Neural progenitor cell (in vitro differentiated cells): ENCODE results near the gene MGRN1.

Experiments
- EZH2 ChIP-seq: fragments of 200-600 bp; sonication (generic); IDR thresholded peaks from 2 replicates; pipeline ENCODE4 v1.6.1; 2017; ENCODE audit warnings: antibody characterized with exemption, mild to moderate bottlenecking, moderate library complexity
- EZH2phosphoT487 ChIP-seq: fragments of 200-600 bp; sonication (generic); IDR thresholded peaks from 2 replicates; pipeline ENCODE4 v1.6.1; 2017; ENCODE audit warnings: antibody characterized with exemption
- TF ChIP-seq, protein P1 (sequence below): fragments of 200-600 bp; sonication (generic); IDR thresholded peaks from 2 replicates; pipeline ENCODE4 v1.5.1; 2017; ENCODE audit warnings: antibody characterized with exemption, mild to moderate bottlenecking

- TF ChIP-seq, protein P1, sequence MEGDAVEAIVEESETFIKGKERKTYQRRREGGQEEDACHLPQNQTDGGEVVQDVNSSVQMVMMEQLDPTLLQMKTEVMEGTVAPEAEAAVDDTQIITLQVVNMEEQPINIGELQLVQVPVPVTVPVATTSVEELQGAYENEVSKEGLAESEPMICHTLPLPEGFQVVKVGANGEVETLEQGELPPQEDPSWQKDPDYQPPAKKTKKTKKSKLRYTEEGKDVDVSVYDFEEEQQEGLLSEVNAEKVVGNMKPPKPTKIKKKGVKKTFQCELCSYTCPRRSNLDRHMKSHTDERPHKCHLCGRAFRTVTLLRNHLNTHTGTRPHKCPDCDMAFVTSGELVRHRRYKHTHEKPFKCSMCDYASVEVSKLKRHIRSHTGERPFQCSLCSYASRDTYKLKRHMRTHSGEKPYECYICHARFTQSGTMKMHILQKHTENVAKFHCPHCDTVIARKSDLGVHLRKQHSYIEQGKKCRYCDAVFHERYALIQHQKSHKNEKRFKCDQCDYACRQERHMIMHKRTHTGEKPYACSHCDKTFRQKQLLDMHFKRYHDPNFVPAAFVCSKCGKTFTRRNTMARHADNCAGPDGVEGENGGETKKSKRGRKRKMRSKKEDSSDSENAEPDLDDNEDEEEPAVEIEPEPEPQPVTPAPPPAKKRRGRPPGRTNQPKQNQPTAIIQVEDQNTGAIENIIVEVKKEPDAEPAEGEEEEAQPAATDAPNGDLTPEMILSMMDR = no peak
- no peak for TF ChIP-seq EZH2
- TF ChIP-seq EZH2phosphoT487 = no peak
Observed at GRCh38 chr16:4613636-4614570, 10.7 kb upstream of the MGRN1 start.
